HepG2 (cell line): ENCODE data around the gene GRPEL2. TPM values are rescaled to one million over a fixed set of nuclear protein-coding genes. Genes with fewer than 3 reads are reported as not detected.

Experiments used
- ARID2 ChIP-seq: sonication (generic); formaldehyde crosslinking; IDR thresholded peaks from 2 replicates; pipeline ENCODE4 v1.8.1; 2022; ENCODE audit warnings: mild to moderate bottlenecking, missing genetic modification reagents, borderline replicate concordance
- CC2D1A ChIP-seq: sonication (generic); formaldehyde crosslinking; IDR thresholded peaks from 2 replicates; pipeline ENCODE4 v1.8.1; 2023; ENCODE audit warnings: mild to moderate bottlenecking, missing genetic modification reagents
- CREBL2 ChIP-seq: sonication (generic); formaldehyde crosslinking; IDR thresholded peaks from 2 replicates; pipeline ENCODE4 v1.8.1; 2023; ENCODE audit warnings: missing genetic modification reagents, mild to moderate bottlenecking, borderline replicate concordance
- DNMT3B ChIP-seq: conservative IDR thresholded peaks from 2 replicates; pipeline ENCODE4 v1.6.1; 2016; ENCODE audit warnings: missing biosample characterization, control low read depth
- GTF3A ChIP-seq: sonication (generic); formaldehyde crosslinking; conservative IDR thresholded peaks from 2 replicates; pipeline ENCODE4 v1.4.0; 2020; ENCODE audit warnings: mild to moderate bottlenecking, missing genetic modification reagents
- HIC2 ChIP-seq: sonication (generic); formaldehyde crosslinking; IDR thresholded peaks from 2 replicates; pipeline ENCODE4 v1.9.0; 2022; ENCODE audit warnings: low read depth, missing genetic modification reagents
- KDM5B ChIP-seq: sonication (generic); formaldehyde crosslinking; IDR thresholded peaks from 2 replicates; pipeline ENCODE4 v1.4.0; 2020; ENCODE audit warnings: missing genetic modification reagents, mild to moderate bottlenecking, borderline replicate concordance
- KIAA2018 ChIP-seq: sonication (generic); formaldehyde crosslinking; IDR thresholded peaks from 2 replicates; pipeline ENCODE4 v1.5.0; 2020; ENCODE audit warnings: mild to moderate bottlenecking, missing genetic modification reagents, borderline replicate concordance
- MTF2 ChIP-seq: sonication (generic); formaldehyde crosslinking; IDR thresholded peaks from 2 replicates; pipeline ENCODE4 v1.5.0; 2020; ENCODE audit warnings: missing genetic modification reagents, borderline replicate concordance
- NR3C1 ChIP-seq: sonication (generic); formaldehyde crosslinking; IDR thresholded peaks from 2 replicates; pipeline ENCODE4 v1.4.0; 2020; ENCODE audit warnings: missing genetic modification reagents
- SIX4 ChIP-seq: sonication (generic); formaldehyde crosslinking; IDR thresholded peaks from 2 replicates; pipeline ENCODE4 v1.4.0; 2020; ENCODE audit warnings: missing genetic modification reagents
- SP140L ChIP-seq: sonication (generic); formaldehyde crosslinking; IDR thresholded peaks from 2 replicates; pipeline ENCODE4 v1.4.0; 2020; ENCODE audit warnings: missing genetic modification reagents, borderline replicate concordance
- ZKSCAN1 ChIP-seq: fragments of 150-350 bp; IDR thresholded peaks from 2 replicates; pipeline ENCODE4 v1.6.1; 2014; ENCODE audit warnings: low read length
- ZNF691 ChIP-seq: sonication (generic); formaldehyde crosslinking; IDR thresholded peaks from 2 replicates; pipeline ENCODE4 v1.4.0; 2020; ENCODE audit warnings: missing genetic modification reagents, low read depth, mild to moderate bottlenecking, borderline replicate concordance
- ZNF775 ChIP-seq: sonication (generic); formaldehyde crosslinking; IDR thresholded peaks from 2 replicates; pipeline ENCODE4 v1.4.0; 2020; ENCODE audit warnings: missing genetic modification reagents, mild to moderate bottlenecking, moderate library complexity, borderline replicate concordance
- ZNF879 ChIP-seq: sonication (generic); formaldehyde crosslinking; IDR thresholded peaks from 2 replicates; pipeline ENCODE4 v1.8.1; 2023; ENCODE audit warnings: missing genetic modification reagents
- polyA plus RNA-seq, 8 experiments: library from polyadenylated mRNA; depleted of rRNA in 3 of 8; stranded (reverse) in 7 of 8; unstranded in 1 of 8; fragments of >200 nt; fragmentation: Illumina TruSeq in 4 of 8; extraction: Trizol in 4 of 8; gene quantifications; 2 replicates each; pipeline versions ENCODE4 v1.2.1 to v1.2.3, GENCODE V29; 2011 to 2016; ENCODE audit warnings: low read depth in 4 of 8, missing spikeins in 1 of 8, mixed read lengths in 1 of 8; ENCODE audit not compliant: insufficient read depth in 1 of 8
- total RNA-seq, 5 experiments: library from RNA; depleted of rRNA; stranded (reverse); fragments of >200 nt; fragmentation: Illumina TruSeq; extraction: Trizol; gene quantifications; 2 replicates each; pipeline ENCODE4 v1.2.3, GENCODE V29; 2016; ENCODE audit warnings: low read depth in 1 of 5

Gene GRPEL2
- total and polyA plus RNA-seq, 2 of the 13 experiments (the other 11 are each of a cell fraction or from before 2014, with no cell fraction given), result 13.1 to 16.6 TPM

GRCh38 chr5:149345147-149345891 is at the start of gene GRPEL2 (continued):
- TF ChIP-seq KIAA2018 (CRISPR knock-in tag) (no peak), KDM5B (CRISPR knock-in tag) (peak; percentile 89; the same call in 1 of the 2 replicates), ZNF775 (CRISPR knock-in tag) (no peak), HIC2 (CRISPR knock-in tag) (no peak; the same call in 1 of the 2 replicates), ZKSCAN1 (no peak), ZNF879 (CRISPR knock-in tag) (peak; percentile 44; the same call in 1 of the 2 replicates), SIX4 (CRISPR knock-in tag) (no peak), SP140L (CRISPR knock-in tag) (no peak; the same call in 1 of the 2 replicates), MTF2 (no peak; the same call in 1 of the 2 replicates), ARID2 (CRISPR knock-in tag) (peak; percentile 94), CREBL2 (CRISPR knock-in tag) (no peak), DNMT3B (no peak; the same call in 1 of the 2 replicates), ZNF691 (CRISPR knock-in tag) (no peak), NR3C1 (CRISPR knock-in tag) (no peak), CC2D1A (no peak), GTF3A (no peak)
